ENCODE results near the gene ATP6V0A4.

Gene ATP6V0A4

DNA sequence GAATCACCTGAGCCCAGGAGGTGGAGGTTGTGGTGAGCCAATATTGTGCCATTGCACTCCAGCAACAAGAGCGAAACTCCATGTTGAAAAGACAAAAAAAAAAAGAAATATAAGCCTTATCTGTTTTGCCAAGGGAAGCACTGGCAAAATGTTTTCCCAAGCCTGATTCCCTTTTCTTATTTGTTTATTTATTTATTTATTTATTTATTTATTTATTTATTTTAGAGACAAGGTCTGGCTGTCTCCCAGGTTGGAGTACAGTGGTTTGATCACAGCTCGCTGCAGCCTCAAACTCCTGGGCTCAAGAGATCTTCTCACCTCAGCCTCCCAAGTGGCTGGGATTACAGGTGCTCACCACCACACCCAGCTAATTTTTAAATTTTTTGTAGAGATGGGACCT, 141.0 kb downstream of the ATP6V0A4 start:
- DNase-seq: no peak
